Neural cell (in vitro differentiated cells): Measurements from ENCODE around the gene AKAP10. TPM values are rescaled to one million over a fixed set of nuclear protein-coding genes. Genes with fewer than 3 reads are reported as not detected.

Source experiments
- H2AFZ ChIP-seq: fragments of 200-600, 300-800 bp; sonication (generic), shearing (Covaris generic); 2 replicates; pipeline ENCODE4 v1.6.0; 2014; ENCODE audit warnings: low read depth, mild to moderate bottlenecking, antibody characterized with exemption, low read length, moderate library complexity
- H3F3A ChIP-seq: fragments of 200-600 bp; shearing (Covaris generic); 2 replicates; pipeline ENCODE4 v1.6.1; 2016; ENCODE audit warnings: mild to moderate bottlenecking, moderate library complexity, mixed read lengths, antibody characterized with exemption, low read length; ENCODE audit not compliant: insufficient read depth, poor library complexity, severe bottlenecking
- H3K27ac ChIP-seq: fragments of 200-600, 300-800 bp; sonication (generic), shearing (Covaris generic); 2 replicates; pipeline ENCODE4 v1.5.1; 2014; ENCODE audit warnings: mild to moderate bottlenecking, low read length, moderate library complexity
- H3K27me3 ChIP-seq: fragments of 300-800, 200-600 bp; sonication (generic), shearing (Covaris generic); 2 replicates; pipeline ENCODE4 v1.6.0; 2014; ENCODE audit warnings: mild to moderate bottlenecking, low read depth, low read length, moderate library complexity; ENCODE audit not compliant: insufficient read depth
- H3K36me3 ChIP-seq: fragments of 300-800, 200-600 bp; sonication (generic), shearing (Covaris generic); 2 replicates; pipeline ENCODE4 v1.5.1; 2014; ENCODE audit warnings: mild to moderate bottlenecking, antibody characterized with exemption, low read length, moderate library complexity; ENCODE audit not compliant: insufficient read depth
- H3K4me2 ChIP-seq: fragments of 300-800, 200-600 bp; sonication (generic), shearing (Covaris generic); 2 replicates; pipeline ENCODE4 v1.6.0; 2014; ENCODE audit warnings: mild to moderate bottlenecking, low read length
- H3K4me3 ChIP-seq: fragments of 300-800, 200-600 bp; sonication (generic), shearing (Covaris generic); 2 replicates; pipeline ENCODE4 v1.5.1; 2014; ENCODE audit warnings: mild to moderate bottlenecking, low read length, moderate library complexity
- H3K79me2 ChIP-seq: fragments of 200-600 bp; shearing (Covaris generic); replicated peaks from 2 replicates; pipeline ENCODE4 v1.6.0; 2014; ENCODE audit warnings: mild to moderate bottlenecking, low read length, moderate library complexity; ENCODE audit not compliant: insufficient read depth
- H3K9ac ChIP-seq: fragments of 300-800, 200-600 bp; sonication (generic), shearing (Covaris generic); 2 replicates; pipeline ENCODE4 v1.6.1; 2016; ENCODE audit warnings: mild to moderate bottlenecking, low read length, mixed read lengths
- H3K9me2 ChIP-seq: fragments of 200-600 bp; shearing (Covaris generic); 2 replicates; pipeline ENCODE4 v1.6.1; 2016; ENCODE audit warnings: mild to moderate bottlenecking, low read length, mixed read lengths; ENCODE audit not compliant: insufficient read depth
- H3K9me3 ChIP-seq: fragments of 200-600, 300-800 bp; sonication (generic), shearing (Covaris generic); 2 replicates; pipeline ENCODE4 v1.6.1; 2016; ENCODE audit warnings: mild to moderate bottlenecking, mixed run types, low read length, moderate library complexity, mixed read lengths
- H4K20me1 ChIP-seq: fragments of 200-600 bp; shearing (Covaris generic); 2 replicates; pipeline ENCODE4 v1.6.1; 2016; ENCODE audit warnings: mild to moderate bottlenecking, mixed run types; ENCODE audit not compliant: insufficient read depth
- CTCF ChIP-seq: fragments of 450-650 bp; IDR thresholded peaks from 2 replicates; pipeline ENCODE4 v1.5.1; 2014; ENCODE audit warnings: antibody characterized with exemption, mild to moderate bottlenecking, moderate library complexity; ENCODE audit not compliant: poor library complexity, severe bottlenecking
- EP300 ChIP-seq: fragments of 450-650 bp; conservative IDR thresholded peaks from 2 replicates; pipeline ENCODE4 v1.6.1; 2014; ENCODE audit warnings: antibody characterized with exemption, mild to moderate bottlenecking, moderate library complexity; ENCODE audit not compliant: poor library complexity, severe bottlenecking
- EZH2 ChIP-seq: fragments of 200-600, 300-800 bp; shearing (Covaris generic), sonication (generic); IDR thresholded peaks from 2 replicates; pipeline ENCODE4 v1.6.1; 2014; ENCODE audit warnings: antibody characterized with exemption, low read length, borderline replicate concordance, mild to moderate bottlenecking; ENCODE audit not compliant: insufficient read depth, poor library complexity, severe bottlenecking
- MXI1 ChIP-seq: fragments of 450-650 bp; conservative IDR thresholded peaks from 2 replicates; pipeline ENCODE4 v1.6.1; 2014; ENCODE audit warnings: antibody characterized with exemption, mild to moderate bottlenecking; ENCODE audit not compliant: poor library complexity, severe bottlenecking
- POLR2AphosphoS5 ChIP-seq: IDR thresholded peaks from 2 replicates; pipeline ENCODE4 v1.6.1; 2012
- RAD21 ChIP-seq: fragments of 450-650 bp; conservative IDR thresholded peaks from 2 replicates; pipeline ENCODE4 v1.6.1; 2014; ENCODE audit warnings: antibody characterized with exemption, mild to moderate bottlenecking, moderate library complexity
- REST ChIP-seq: IDR thresholded peaks from 2 replicates; pipeline ENCODE4 v1.6.1; 2012; ENCODE audit warnings: borderline replicate concordance
- SMC3 ChIP-seq: fragments of 450-650 bp; conservative IDR thresholded peaks from 2 replicates; pipeline ENCODE4 v1.6.1; 2014; ENCODE audit warnings: antibody characterized with exemption, mild to moderate bottlenecking, moderate library complexity; ENCODE audit not compliant: poor library complexity
- TAF1 ChIP-seq: IDR thresholded peaks from 2 replicates; pipeline ENCODE4 v1.6.1; 2012; ENCODE audit warnings: low read depth
- polyA plus RNA-seq: library from polyadenylated mRNA; depleted of rRNA; stranded (reverse); fragments of >200 nt; gene quantifications from 2 replicates; pipeline ENCODE4 v1.2.3, GENCODE V29; 2014

The AKAP10 gene
- polyA plus RNA-seq, 1 donor from 2014 or later = 27.3 TPM

- no peak overlapping the region for H2AFZ ChIP-seq
- H3K36me3 ChIP-seq = no peaks in the 10 kb centered on the region
- H3K9ac ChIP-seq = no peak overlapping the region
- H3K79me2 ChIP-seq = no peaks in the 10 kb centered on the region
- no peaks in the 10 kb centered on the region for H3K27me3 ChIP-seq
- no peaks in the 10 kb centered on the region for H4K20me1 ChIP-seq
- no peak overlapping the region for H3K27ac ChIP-seq
- H3F3A ChIP-seq = no peaks in the 10 kb centered on the region
- H3K4me2 ChIP-seq = no peak overlapping the region
- H3K4me3 ChIP-seq = no peak overlapping the region
- no peaks in the 10 kb centered on the region for H3K9me3 ChIP-seq
- H3K9me2 ChIP-seq = no peaks in the 10 kb centered on the region
- no peak for TF ChIP-seq REST
- TF ChIP-seq RAD21 = no peak
- no peak for TF ChIP-seq POLR2AphosphoS5
- TF ChIP-seq TAF1 = no peak
- TF ChIP-seq EZH2 = no peak
- no peak for TF ChIP-seq EP300
- no peak for TF ChIP-seq CTCF
- TF ChIP-seq MXI1 = no peak
- no peak for TF ChIP-seq SMC3
These were observed 76.8 kb downstream of the AKAP10 start for GRCh38 chr17:19900809-19901208.

GRCh38 chr17:19897903-19898302 is 79.7 kb downstream of the AKAP10 start:
- Histone ChIP-seq H3K27me3 (no peaks in the 10 kb centered on the region), H2AFZ (no peak overlapping the region), H3K9ac (no peak overlapping the region), H3K27ac (no peak overlapping the region), H3K9me3 (no peaks in the 10 kb centered on the region), H3K4me2 (no peak overlapping the region), H3K79me2 (no peaks in the 10 kb centered on the region), H3K36me3 (no peaks in the 10 kb centered on the region), H3K4me3 (no peak overlapping the region), H4K20me1 (no peaks in the 10 kb centered on the region), H3F3A (no peaks in the 10 kb centered on the region), H3K9me2 (no peaks in the 10 kb centered on the region)
- TF ChIP-seq MXI1 = no peak
- no peak for TF ChIP-seq CTCF
- TF ChIP-seq SMC3 = no peak
- TF ChIP-seq EP300 = no peak
- no peak for TF ChIP-seq POLR2AphosphoS5
